NCI-H1694 treated with DMSO at 0.1 percent for 48 hours (cell line): ENCODE measurements around the gene DIS3L2.
"Not testable (repeated sequence)": the region's sequence is repeated elsewhere in the genome, so short reads cannot be mapped to it uniquely, and the experiment has no call there.

ENCODE experiments used
- DNase-seq: peaks from one replicate; lab custom pipeline; 2025; lab: John Stamatoyannopoulos, UW

DIS3L2 gene

GRCh38 chr2:232058063-232058877 lies 96.8 kb downstream of the DIS3L2 start:
- DNase-seq = no peak

GRCh38 chr2:232058931-232059330 lies 97.4 kb downstream of the DIS3L2 start:
- DNase-seq = no peak

GRCh38 chr2:232061265-232061664 lies 99.8 kb downstream of the DIS3L2 start:
- DNase-seq = no peak

- DNase-seq = no peak
Measured at GRCh38 chr2:232073026-232073425, 111.5 kb downstream of the DIS3L2 start.

- no peak for DNase-seq
Measured at GRCh38 chr2:232073699-232074098, 112.2 kb downstream of the DIS3L2 start.

- DNase-seq = no peak
Measured at GRCh38 chr2:232075080-232075479, 113.6 kb downstream of the DIS3L2 start.

- DNase-seq = no peak
Measured at GRCh38 chr2:232075859-232076258, 114.3 kb downstream of the DIS3L2 start.

- no peak for DNase-seq
Measured at GRCh38 chr2:232076272-232076671, 114.8 kb downstream of the DIS3L2 start.

GRCh38 chr2:232076736-232077135 lies 115.2 kb downstream of the DIS3L2 start:
- DNase-seq = no peak

- no peak for DNase-seq
Measured at GRCh38 chr2:232085164-232085563, 123.7 kb downstream of the DIS3L2 start.

- no peak for DNase-seq
Measured at GRCh38 chr2:232085826-232086425, 124.4 kb downstream of the DIS3L2 start.

- no peak for DNase-seq
Measured at GRCh38 chr2:232088771-232089170, 127.3 kb downstream of the DIS3L2 start.

- no peak for DNase-seq
Measured at GRCh38 chr2:232094201-232094600, 132.7 kb downstream of the DIS3L2 start.

GRCh38 chr2:232094883-232095282 lies 133.4 kb downstream of the DIS3L2 start:
- DNase-seq = no peak

- DNase-seq = no peak
Measured at GRCh38 chr2:232097260-232097659, 135.7 kb downstream of the DIS3L2 start.

GRCh38 chr2:232097758-232098157 lies 136.2 kb downstream of the DIS3L2 start:
- no peak for DNase-seq

- DNase-seq = no peak
Measured at GRCh38 chr2:232102380-232102779, 140.9 kb downstream of the DIS3L2 start.

- DNase-seq = no peak
Measured at GRCh38 chr2:232103140-232103737, 141.7 kb downstream of the DIS3L2 start.

- no peak for DNase-seq
Measured at GRCh38 chr2:232104076-232104646, 142.6 kb downstream of the DIS3L2 start.

GRCh38 chr2:232111551-232111950 lies 150.0 kb downstream of the DIS3L2 start:
- no peak for DNase-seq

- no peak for DNase-seq
Measured at GRCh38 chr2:232113821-232114220, 152.3 kb downstream of the DIS3L2 start.

GRCh38 chr2:232115728-232116361 lies 154.3 kb downstream of the DIS3L2 start:
- DNase-seq = not testable (repeated sequence)
